ENCODE measurements around the gene ZBTB5.

- TF ChIP-seq MAX (IDR thresholded peaks at IDR 0.05) (no peak), CTCF (IDR thresholded peaks at IDR 0.05) (no peak), RCOR1 (IDR thresholded peaks at IDR 0.05; ENCODE audit: low read depth, low read length) (no peak), CEBPB (IDR thresholded peaks at IDR 0.05) (no peak)
These were observed 8.4 kb downstream of the ZBTB5 start for GRCh38 chr9:37456817-37457216.

All from A549 (cell line).